H54 (cell line): ENCODE data around the gene DFFB.

Experiments used
- DNase-seq: peaks from one replicate; pipeline ENCODE4 v3.0.0; 2011; ENCODE audit warnings: low spot score, mixed read lengths; ENCODE audit not compliant: insufficient read length
- FAIRE-seq: peaks from 3 replicates; lab custom pipeline; 2011; peaks lifted over from hg19 to GRCh38; lab: Jason Lieb, UNC
- POLR2A ChIP-seq: IDR thresholded peaks from 2 replicates; pipeline ENCODE4 v1.6.1; 2011; ENCODE audit warnings: low read depth, mild to moderate bottlenecking, low read length

Gene DFFB

GRCh38 chr1:3922201-3922725, 65.0 kb downstream of the DFFB start:
- no peak for TF ChIP-seq POLR2A
- DNase-seq = no peak
- FAIRE-seq = no peak

DNA sequence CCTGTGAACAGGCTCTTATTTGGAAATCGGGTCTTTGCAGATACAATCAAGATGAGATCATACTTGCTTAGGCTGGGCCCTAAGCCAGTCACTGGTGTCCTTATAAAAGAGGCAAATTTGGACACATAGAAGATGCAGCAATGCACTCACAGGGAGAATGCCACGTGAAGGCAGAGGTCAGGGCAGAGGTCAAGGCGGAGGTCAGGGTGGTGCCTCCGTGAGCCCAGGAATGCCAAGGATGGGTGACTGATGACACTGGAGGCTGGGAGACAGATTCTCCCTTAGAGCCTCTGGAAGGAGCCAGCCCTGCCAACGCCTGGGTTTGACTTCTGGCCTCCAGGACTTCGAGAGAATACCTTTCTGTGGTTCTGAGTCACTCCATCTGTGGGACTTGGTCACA, 65.6 kb downstream of the DFFB start:
- no peak for DNase-seq
- no peak for FAIRE-seq
- no peak for TF ChIP-seq POLR2A

DNA sequence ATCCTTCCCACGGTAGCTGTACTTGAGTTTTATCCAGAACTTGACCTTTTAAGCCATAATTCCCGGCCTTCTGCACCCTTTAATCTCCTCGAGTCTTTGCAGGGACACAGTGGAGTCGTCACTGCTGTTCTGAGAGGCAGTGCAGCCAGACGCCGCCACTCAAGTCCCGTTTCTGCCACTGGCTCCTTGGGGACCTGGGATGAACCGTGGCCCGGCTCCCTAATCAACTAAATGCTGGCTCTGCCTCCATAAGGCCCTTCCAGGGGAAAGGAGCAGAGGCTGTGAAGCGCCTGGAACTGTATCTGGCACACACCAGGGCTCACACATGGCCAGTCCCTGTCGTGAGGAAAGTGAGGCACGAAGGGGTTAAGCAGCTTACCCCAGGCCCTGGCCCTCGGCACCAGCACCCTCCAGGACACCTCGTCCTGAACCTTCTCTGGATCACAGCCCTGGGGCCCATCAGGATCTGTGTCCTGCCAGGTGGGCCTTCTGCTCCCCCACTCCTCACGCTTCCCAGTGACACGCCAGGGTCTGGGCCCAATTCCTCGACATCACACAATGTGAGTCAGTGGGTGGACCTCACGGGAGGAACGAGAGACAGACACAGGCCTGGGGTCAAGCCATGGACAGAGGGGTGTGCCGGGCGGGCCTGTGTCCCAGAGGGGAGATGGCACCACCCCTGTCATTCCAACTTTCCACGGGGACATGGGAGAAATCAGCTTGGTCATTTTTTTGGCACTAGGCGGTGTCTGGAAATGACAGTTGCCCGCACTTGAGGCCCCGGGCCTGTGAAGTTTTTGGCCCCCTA, 66.3 kb downstream of the DFFB start:
- no peak for DNase-seq
- TF ChIP-seq POLR2A = no peak
- FAIRE-seq = no peak

DNA sequence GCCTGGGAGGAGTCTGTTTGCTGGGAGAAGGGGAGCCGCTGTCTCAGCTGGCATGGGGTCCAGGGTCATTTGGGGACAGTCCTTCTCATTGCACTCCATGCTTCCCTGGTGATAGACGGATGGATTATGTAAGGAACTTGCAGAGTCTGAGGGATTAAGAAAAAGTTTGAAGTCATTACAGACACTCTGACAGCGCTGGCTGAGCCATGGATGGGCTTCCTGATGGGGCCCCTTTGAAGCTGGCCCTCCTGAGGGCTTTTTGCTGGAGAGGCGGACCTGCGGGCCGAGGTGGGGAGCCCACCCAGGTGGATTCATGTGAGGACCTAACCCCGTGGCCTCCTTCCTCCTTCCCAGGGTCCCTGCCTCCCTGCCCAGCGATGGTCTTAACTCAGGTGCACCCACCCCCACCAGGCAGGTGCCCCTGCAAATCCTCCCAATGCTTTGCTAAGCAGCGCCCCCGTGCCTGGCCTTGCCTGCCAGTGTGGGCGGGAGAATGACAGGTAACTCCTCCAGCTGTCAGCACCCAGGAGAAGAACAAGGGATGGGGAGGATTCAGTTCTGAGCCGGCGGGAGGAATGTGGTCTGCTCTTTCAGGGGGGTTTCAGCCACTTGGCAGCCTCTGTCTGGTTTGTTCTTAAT, 67.0 kb downstream of the DFFB start:
- TF ChIP-seq POLR2A = no peak
- FAIRE-seq = no peak
- no peak for DNase-seq

DNA sequence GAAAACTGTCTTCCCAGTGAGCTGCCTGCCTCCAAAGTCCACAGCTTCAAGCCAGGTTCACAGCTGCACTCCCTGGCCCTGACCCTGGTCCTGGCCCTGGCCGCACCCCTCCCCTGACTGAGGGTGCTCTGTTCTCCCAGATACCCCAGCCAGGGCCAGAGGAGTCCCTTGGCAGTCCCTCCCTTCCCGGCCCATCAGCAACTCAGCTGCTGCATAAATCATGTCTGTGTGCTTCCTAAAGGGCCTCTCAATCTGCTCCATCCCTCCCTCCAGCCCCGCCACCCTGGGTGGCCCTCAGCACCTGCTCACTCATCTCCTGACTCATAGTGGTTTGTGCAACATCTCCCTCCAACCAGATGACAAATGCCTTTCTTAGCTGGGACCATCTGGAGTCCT, 67.5 kb downstream of the DFFB start:
- no peak for TF ChIP-seq POLR2A
- no peak for FAIRE-seq
- no peak for DNase-seq

DNA sequence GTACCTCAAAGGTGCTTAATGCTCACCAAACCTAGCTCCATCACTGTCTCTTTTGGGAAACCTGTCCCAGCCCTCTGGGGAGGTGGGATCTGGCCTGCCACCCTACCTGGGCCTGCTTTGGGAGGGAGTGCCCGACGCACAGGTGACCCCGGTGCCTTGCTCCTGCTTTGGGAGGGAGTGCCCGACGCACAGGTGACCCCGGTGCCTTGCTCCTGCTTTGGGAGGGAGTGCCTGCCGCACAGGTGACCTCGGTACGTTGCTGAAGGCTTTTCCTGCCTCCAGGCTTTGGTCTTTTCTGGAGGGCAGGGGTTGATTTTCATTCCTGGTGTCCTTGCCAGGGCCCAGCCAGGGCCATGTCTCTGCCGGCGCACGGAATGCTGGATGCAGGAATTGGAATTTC, 68.0 kb downstream of the DFFB start:
- FAIRE-seq (no peak), DNase-seq (no peak)
- no peak for TF ChIP-seq POLR2A

GRCh38 chr1:3925762-3926161, 68.5 kb downstream of the DFFB start:
- DNase-seq (no peak), FAIRE-seq (no peak)
- no peak for TF ChIP-seq POLR2A

- no peak for FAIRE-seq
- TF ChIP-seq POLR2A = no peak
- no peak for DNase-seq
Measured at GRCh38 chr1:3926956-3927355, 69.7 kb downstream of the DFFB start.

- DNase-seq (no peak), FAIRE-seq (no peak)
- TF ChIP-seq POLR2A = no peak
Measured at GRCh38 chr1:3928586-3928985, 71.3 kb downstream of the DFFB start.

DNA sequence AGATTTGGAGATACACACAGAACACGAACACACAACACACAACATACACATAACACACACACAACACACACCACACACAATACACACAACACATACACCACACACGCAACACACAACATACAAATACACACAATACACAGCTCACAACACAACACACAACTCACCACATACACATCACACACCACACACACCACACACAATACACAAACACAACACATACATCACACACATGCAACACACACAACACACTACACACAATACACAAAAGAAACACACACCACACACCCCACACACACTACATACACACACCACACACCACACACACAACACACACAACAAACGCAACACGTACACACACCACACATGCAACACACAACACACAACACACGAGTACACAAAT, 71.8 kb downstream of the DFFB start:
- FAIRE-seq = no peak
- no peak for DNase-seq
- TF ChIP-seq POLR2A = no peak

DNA sequence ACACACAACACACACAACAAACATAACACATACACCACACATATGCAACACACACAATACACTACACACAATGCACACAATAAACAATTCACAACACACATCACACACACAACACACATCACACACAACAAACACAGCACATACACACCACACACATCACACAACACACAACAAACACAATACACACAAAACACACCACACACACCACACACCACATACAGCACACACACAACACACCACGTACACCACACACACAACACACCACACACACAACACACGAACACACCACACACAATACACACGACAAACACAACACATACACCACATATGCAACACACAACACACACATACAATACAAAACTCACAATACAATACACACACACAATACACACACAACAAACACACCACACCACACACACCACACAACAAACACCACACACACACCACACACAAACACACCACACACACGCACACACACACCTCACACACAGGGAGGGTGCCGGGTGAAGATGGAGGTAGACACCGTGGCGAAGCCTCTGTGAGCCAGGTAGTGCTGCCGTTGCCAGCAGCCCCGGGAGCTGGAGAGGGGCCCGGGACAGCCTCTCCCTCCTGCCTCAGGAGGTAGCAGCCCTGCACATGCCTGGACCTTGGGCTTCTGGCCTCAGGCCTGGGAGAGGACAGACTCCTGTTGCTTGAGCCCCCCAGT, 73.2 kb downstream of the DFFB start:
- DNase-seq (no peak), FAIRE-seq (no peak)
- TF ChIP-seq POLR2A = no peak

GRCh38 chr1:3931007-3931912, 74.0 kb downstream of the DFFB start:
- DNase-seq (no peak), FAIRE-seq (no peak)
- TF ChIP-seq POLR2A = no peak
